HepG2 (cell line): ENCODE measurements around the gene DZANK1. TPM values are rescaled to one million over a fixed set of nuclear protein-coding genes. Genes with fewer than 3 reads are reported as not detected.

Experiments
- AKAP8 ChIP-seq: sonication (generic); formaldehyde crosslinking; IDR thresholded peaks from 2 replicates; pipeline ENCODE4 v1.5.1; 2020; ENCODE audit warnings: mild to moderate bottlenecking, missing genetic modification reagents
- ARID4A ChIP-seq: sonication (generic); formaldehyde crosslinking; IDR thresholded peaks from 2 replicates; pipeline ENCODE4 v1.5.0; 2020; ENCODE audit warnings: mild to moderate bottlenecking, missing genetic modification reagents, borderline replicate concordance
- ATF6 ChIP-seq: sonication (generic); formaldehyde crosslinking; conservative IDR thresholded peaks from 2 replicates; pipeline ENCODE4 v1.4.0; 2020; ENCODE audit warnings: missing genetic modification reagents
- CBX2 ChIP-seq, 2 experiments: fragments of 200-600 bp in 1 of 2; sonication (generic); formaldehyde crosslinking in 1 of 2; IDR thresholded peaks; 2 replicates each; pipeline versions ENCODE4 v1.7.0 to v1.8.1; 2018 to 2022; ENCODE audit warnings: low read depth in 2 of 2, low read length in 1 of 2, mild to moderate bottlenecking in 1 of 2, missing genetic modification reagents in 1 of 2
- CBX5 ChIP-seq: sonication (generic); formaldehyde crosslinking; IDR thresholded peaks from 2 replicates; pipeline ENCODE4 v1.4.0; 2020; ENCODE audit warnings: missing genetic modification reagents, borderline replicate concordance
- HCFC1 ChIP-seq: fragments of 150-350 bp; IDR thresholded peaks from 2 replicates; pipeline ENCODE4 v1.6.1; 2014; ENCODE audit warnings: low read depth, low read length
- IKZF1 ChIP-seq: fragments of 450-650 bp; IDR thresholded peaks from 2 replicates; pipeline ENCODE4 v1.7.1; 2016
- KDM6A ChIP-seq: IDR thresholded peaks from 2 replicates; pipeline ENCODE4 v1.6.1; 2016; ENCODE audit warnings: low read depth
- RNF2 ChIP-seq: fragments of 450-650 bp; conservative IDR thresholded peaks from 2 replicates; pipeline ENCODE4 v1.6.1; 2016; ENCODE audit warnings: low read depth
- TARDBP ChIP-seq: sonication (generic); formaldehyde crosslinking; IDR thresholded peaks from 2 replicates; pipeline ENCODE4 v1.8.0; 2022; ENCODE audit warnings: mild to moderate bottlenecking, missing genetic modification reagents
- TCF7 ChIP-seq: sonication (generic); IDR thresholded peaks from 2 replicates; pipeline ENCODE4 v1.6.1; 2016; ENCODE audit warnings: antibody characterized with exemption, low read depth
- TEAD3 ChIP-seq: optimal IDR thresholded peaks from 2 replicates; pipeline ENCODE3; 2016; ENCODE audit warnings: borderline replicate concordance
- THAP7 ChIP-seq: sonication (generic); formaldehyde crosslinking; IDR thresholded peaks from 2 replicates; pipeline ENCODE4 v1.8.1; 2023; ENCODE audit warnings: mild to moderate bottlenecking, missing genetic modification reagents
- YY1 ChIP-seq: IDR thresholded peaks from 2 replicates; pipeline ENCODE4 v1.6.1; 2011; ENCODE audit warnings: low read length, low read depth, moderate library complexity, mild to moderate bottlenecking; ENCODE audit not compliant: insufficient read depth, insufficient replicate concordance
- ZBTB25 ChIP-seq: IDR thresholded peaks from 2 replicates; pipeline ENCODE4 v1.6.1; 2018; ENCODE audit warnings: missing genetic modification reagents
- ZBTB3 ChIP-seq: sonication (generic); formaldehyde crosslinking; IDR thresholded peaks from 2 replicates; pipeline ENCODE4 v1.4.0; 2020; ENCODE audit warnings: low read depth, mild to moderate bottlenecking, moderate library complexity, missing genetic modification reagents, borderline replicate concordance
- ZNF446 ChIP-seq: sonication (generic); formaldehyde crosslinking; IDR thresholded peaks from 2 replicates; pipeline ENCODE4 v1.5.0; 2020; ENCODE audit warnings: mild to moderate bottlenecking, missing genetic modification reagents
- ZNF614 ChIP-seq: IDR thresholded peaks from 2 replicates; pipeline ENCODE4 v1.6.1; 2018; ENCODE audit warnings: missing biosample characterization, missing genetic modification reagents, inconsistent platforms, borderline replicate concordance
- ZNF629 ChIP-seq: sonication (generic); formaldehyde crosslinking; conservative IDR thresholded peaks from 2 replicates; pipeline ENCODE4 v1.5.0; 2020; ENCODE audit warnings: missing genetic modification reagents
- ZNF644 ChIP-seq: IDR thresholded peaks from 2 replicates; pipeline ENCODE4 v1.6.1; 2016; ENCODE audit warnings: low read depth
- ZNF777 ChIP-seq: sonication (generic); formaldehyde crosslinking; IDR thresholded peaks from 2 replicates; pipeline ENCODE4 v1.4.0; 2020; ENCODE audit warnings: missing genetic modification reagents
- polyA plus RNA-seq, 8 experiments: library from polyadenylated mRNA; depleted of rRNA in 3 of 8; stranded (reverse) in 7 of 8; unstranded in 1 of 8; fragments of >200 nt; fragmentation: Illumina TruSeq in 4 of 8; extraction: Trizol in 4 of 8; gene quantifications; 2 replicates each; pipeline versions ENCODE4 v1.2.1 to v1.2.3, GENCODE V29; 2011 to 2016; ENCODE audit warnings: low read depth in 4 of 8, missing spikeins in 1 of 8, mixed read lengths in 1 of 8; ENCODE audit not compliant: insufficient read depth in 1 of 8
- total RNA-seq, 5 experiments: library from RNA; depleted of rRNA; stranded (reverse); fragments of >200 nt; fragmentation: Illumina TruSeq; extraction: Trizol; gene quantifications; 2 replicates each; pipeline ENCODE4 v1.2.3, GENCODE V29; 2016; ENCODE audit warnings: low read depth in 1 of 5

Gene DZANK1
- total and polyA plus RNA-seq, 2 of the 13 experiments (the other 11 are each of a cell fraction or from before 2014, with no cell fraction given): 1.6 to 3.2 TPM

GRCh38 chr20:18466894-18467730, at the start of gene DZANK1, which contains the start of gene POLR3F (continued):
- no peak for TF ChIP-seq ZNF644 (CRISPR knock-in tag)
- TF ChIP-seq ZNF614 (CRISPR knock-in tag): peak; percentile 57; the same call in 1 of the 2 replicates
- TF ChIP-seq AKAP8 (CRISPR knock-in tag): no peak; the same call in 1 of the 2 replicates
- TF ChIP-seq HCFC1: peak; percentile 95
- peak; percentile 82; the same call in 1 of the 2 replicates for TF ChIP-seq CBX5 (CRISPR knock-in tag)
- TF ChIP-seq TARDBP (CRISPR knock-in tag): peak; percentile 93
- no peak; the same call in 1 of the 2 replicates for TF ChIP-seq ZNF777 (CRISPR knock-in tag)
- peak; percentile 97 for TF ChIP-seq ARID4A
- peak; percentile 57; the same call in 1 of the 2 replicates for TF ChIP-seq ZBTB25
- 0 out of 2 replicates have a peak, but pooled peaks have one; percentile 85 for TF ChIP-seq ATF6 (CRISPR knock-in tag)
- TF ChIP-seq YY1: peak; percentile 74
- TF ChIP-seq ZNF446 (CRISPR knock-in tag): no peak; the same call in 1 of the 2 replicates
- TF ChIP-seq RNF2: peak; percentile 82
- TF ChIP-seq ZBTB3 (CRISPR knock-in tag): no peak
- TF ChIP-seq CBX2 (IDR thresholded peaks at IDR 0.05; ENCODE audit: low read depth, low read length): no peak; the same call in 1 of the 2 replicates
- TF ChIP-seq CBX2 (CRISPR knock-in tag; IDR thresholded peaks at IDR 0.05; ENCODE audit: low read depth): no peak; the same call in 1 of the 2 replicates
- TF ChIP-seq ZNF629 (CRISPR knock-in tag): 0 out of 2 replicates have a peak, but pooled peaks have one; percentile 28
- no peak for TF ChIP-seq KDM6A (CRISPR knock-in tag)
- TF ChIP-seq TCF7: no peak
- no peak for TF ChIP-seq IKZF1
- TF ChIP-seq THAP7: peak; percentile 80
- TF ChIP-seq TEAD3 (CRISPR knock-in tag): peak; percentile 55
